Uterus (tissue), 2 donors: ENCODE measurements around the gene RFX4.

ENCODE experiments used
- CTCF ChIP-seq, 4 experiments: fragments of 200-600 bp in 2 of 4; fragments of 450-650 bp in 2 of 4; sonication (generic) in 2 of 4; IDR thresholded peaks; one replicate each; pipeline ENCODE4 v1.5.1; 2016 to 2019; ENCODE audit warnings: antibody characterized with exemption in 4 of 4, mild to moderate bottlenecking in 2 of 4, moderate library complexity in 1 of 4
- POLR2A ChIP-seq, 2 donors: fragments of 450-650 bp; IDR thresholded peaks; one replicate each; pipeline ENCODE4 v1.6.1; 2016; ENCODE audit warnings: antibody characterized with exemption in 2 of 2, mild to moderate bottlenecking in 1 of 2, moderate library complexity in 1 of 2

DNA sequence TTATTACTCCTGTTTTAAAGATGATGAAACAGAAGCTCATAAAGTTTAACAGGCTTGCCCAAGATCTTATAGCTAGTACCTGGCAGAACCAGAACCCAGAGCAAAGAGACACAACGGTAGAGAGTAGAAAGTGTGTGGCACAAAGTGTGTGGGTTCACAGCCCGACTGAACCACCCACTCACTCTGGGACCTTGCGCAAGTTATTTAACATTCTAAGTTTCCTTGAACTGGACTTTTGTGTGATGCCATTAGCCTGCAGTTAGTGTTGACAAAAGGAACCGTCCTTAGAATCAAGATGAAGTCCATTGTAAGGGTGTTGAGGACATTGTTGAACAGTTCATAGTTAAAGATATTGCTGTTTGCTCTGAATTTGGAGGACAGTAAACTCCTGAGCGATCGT, 161.8 kb downstream of the RFX4 start:
- TF ChIP-seq CTCF (IDR thresholded peaks at IDR 0.05) (no peak), POLR2A (IDR thresholded peaks at IDR 0.05) (no peak)
